Naive thymus-derived CD8-positive, alpha-beta T cell (primary cell): ENCODE results near the gene COL5A1. TPM values are rescaled to one million over a fixed set of nuclear protein-coding genes. Genes with fewer than 3 reads are reported as not detected.
A peak's percentile ranks its signal among the peaks of the same experiment; 100 is the strongest.

Source experiments
- ATAC-seq, 2 donors: fragments of 150-1000 bp; cut with Tn5 transposase in 1 of 2; sonication (Bioruptor Pico), chemical (Tn5 transposase) in 1 of 2; 1 replicate in 1 of 2; 2 replicates in 1 of 2; pipeline ENCODE4 v1.10.0; 2021; ENCODE audit warnings: mild to moderate bottlenecking in 2 of 2, moderate library complexity in 2 of 2
- POLR2A ChIA-PET: fragments of 350-600 bp; sonication (Branson Sonifier 250); formaldehyde crosslinking; loops from one replicate; lab custom pipeline; 2021; ENCODE audit warnings: antibody characterized with exemption; lab: Charles Lee
- DNase-seq, 10 donors: peaks; one replicate each; pipeline versions ENCODE4 v3.0.0 to v3.0.0-alpha.2; 2020 to 2022
- H3K27ac Mint-ChIP-seq, 10 donors: one replicate each; pipeline ENCODE4 v1.8.0; 2020 to 2022; ENCODE audit warnings: mild to moderate bottlenecking in 10 of 10, mixed read lengths in 10 of 10, moderate library complexity in 4 of 10, inconsistent platforms in 1 of 10
- H3K27me3 Mint-ChIP-seq, 5 donors: one replicate each; pipeline ENCODE4 v1.8.0; 2021 to 2022; ENCODE audit warnings: mixed read lengths in 5 of 5
- H3K36me3 Mint-ChIP-seq, 3 donors: one replicate each; pipeline ENCODE4 v1.8.0; 2020 to 2022; ENCODE audit warnings: mixed read lengths in 3 of 3, mild to moderate bottlenecking in 2 of 3, inconsistent platforms in 1 of 3
- H3K4me1 Mint-ChIP-seq, 4 donors: one replicate each; pipeline ENCODE4 v1.8.0; 2021 to 2022; ENCODE audit warnings: mixed read lengths in 4 of 4
- H3K4me3 Mint-ChIP-seq, 10 donors: one replicate each; pipeline ENCODE4 v1.8.0; 2020 to 2022; ENCODE audit warnings: mild to moderate bottlenecking in 10 of 10, mixed read lengths in 10 of 10, moderate library complexity in 6 of 10, inconsistent platforms in 1 of 10
- H3K9me3 Mint-ChIP-seq, 9 donors: one replicate each; pipeline ENCODE4 v1.8.0; 2020 to 2022; ENCODE audit warnings: mixed read lengths in 9 of 9, mild to moderate bottlenecking in 3 of 9, inconsistent platforms in 1 of 9, moderate library complexity in 1 of 9
- polyA plus RNA-seq, 3 donors: library from polyadenylated mRNA; unstranded; fragments of 300-500 nt; fragmentation: Illumina TruSeq; gene quantifications; one replicate each; pipeline ENCODE4 v1.2.3, GENCODE V29; 2021
- total RNA-seq, 8 experiments: library from RNA in 2 of 8; stranded (reverse) in 2 of 8; gene quantifications; one replicate each; pipeline ENCODE4 v1.2.3 and lab custom pipeline; 2021 to 2026

Gene COL5A1
- total and polyA plus RNA-seq, 5 experiments from 2014 or later, result 0.26 TPM; not detected in 4

DNA sequence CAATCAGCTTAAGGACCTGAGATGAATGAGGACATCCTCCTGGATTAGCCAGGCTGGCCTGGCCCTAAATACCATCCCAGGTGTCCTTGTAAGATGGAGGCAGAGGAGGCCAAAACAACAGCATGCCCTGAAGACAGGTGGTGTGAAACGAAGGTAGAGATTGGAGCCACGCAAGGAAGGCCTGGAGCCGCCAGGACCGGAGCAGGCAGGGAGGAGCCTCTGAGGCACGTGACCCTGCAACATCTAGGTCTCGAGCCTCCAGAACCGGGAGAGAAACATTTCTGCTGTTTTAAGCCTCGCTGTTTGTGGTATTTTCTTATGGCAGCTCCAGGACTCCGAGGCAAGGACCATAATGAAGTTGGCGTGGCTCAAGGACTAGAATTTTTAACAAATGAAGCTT is 9.7 kb upstream of the COL5A1 start:
- peaks cover 0 to 4% (median 0%) of the 10 kb centered on the region in 5 donors for H3K27me3 Mint-ChIP-seq
- no peak overlapping the region for H3K4me3 Mint-ChIP-seq
- peak overlapping the region in 1 of 10 donors; percentile 25 for H3K27ac Mint-ChIP-seq
- DNase-seq (no peak), ATAC-seq (no peak)
- POLR2A ChIA-PET, result no interaction called here
- H3K4me1 Mint-ChIP-seq, result peaks cover 0 to 2% (median 0%) of the 10 kb centered on the region in 4 donors
- no peaks in the 10 kb centered on the region for H3K9me3 Mint-ChIP-seq
- H3K36me3 Mint-ChIP-seq, result no peaks in the 10 kb centered on the region

DNA sequence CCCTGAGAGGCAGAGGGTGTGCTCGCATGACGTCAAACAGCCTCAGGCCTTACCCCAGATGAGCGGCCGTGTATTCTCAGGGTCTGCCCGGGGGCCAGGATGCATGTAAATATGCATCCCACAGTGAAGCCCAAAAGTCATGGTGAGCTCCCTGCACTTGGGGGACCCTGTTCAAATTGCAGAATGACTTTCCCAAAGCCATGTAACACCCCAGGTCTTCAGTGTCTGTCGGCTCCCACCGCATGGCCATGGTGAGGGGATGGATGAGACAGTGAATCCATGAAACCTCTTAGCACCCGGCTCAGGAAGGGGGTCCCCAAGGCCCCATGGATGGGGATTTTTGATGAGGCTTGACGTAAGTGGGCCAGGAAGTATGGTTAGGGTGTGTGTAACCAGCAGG is 9.3 kb upstream of the COL5A1 start:
- peak in 1 of 10 donors; percentile 14 for DNase-seq
- peaks cover 0 to 2% (median 0%) of the 10 kb centered on the region in 4 donors for H3K4me1 Mint-ChIP-seq
- H3K36me3 Mint-ChIP-seq, result no peaks in the 10 kb centered on the region
- H3K4me3 Mint-ChIP-seq, result no peak overlapping the region
- POLR2A ChIA-PET, result no interaction called here
- H3K9me3 Mint-ChIP-seq, result no peaks in the 10 kb centered on the region
- ATAC-seq, result no peak
- H3K27me3 Mint-ChIP-seq, result peaks cover 0 to 4% (median 0%) of the 10 kb centered on the region in 5 donors
- H3K27ac Mint-ChIP-seq, result no peak overlapping the region

DNA sequence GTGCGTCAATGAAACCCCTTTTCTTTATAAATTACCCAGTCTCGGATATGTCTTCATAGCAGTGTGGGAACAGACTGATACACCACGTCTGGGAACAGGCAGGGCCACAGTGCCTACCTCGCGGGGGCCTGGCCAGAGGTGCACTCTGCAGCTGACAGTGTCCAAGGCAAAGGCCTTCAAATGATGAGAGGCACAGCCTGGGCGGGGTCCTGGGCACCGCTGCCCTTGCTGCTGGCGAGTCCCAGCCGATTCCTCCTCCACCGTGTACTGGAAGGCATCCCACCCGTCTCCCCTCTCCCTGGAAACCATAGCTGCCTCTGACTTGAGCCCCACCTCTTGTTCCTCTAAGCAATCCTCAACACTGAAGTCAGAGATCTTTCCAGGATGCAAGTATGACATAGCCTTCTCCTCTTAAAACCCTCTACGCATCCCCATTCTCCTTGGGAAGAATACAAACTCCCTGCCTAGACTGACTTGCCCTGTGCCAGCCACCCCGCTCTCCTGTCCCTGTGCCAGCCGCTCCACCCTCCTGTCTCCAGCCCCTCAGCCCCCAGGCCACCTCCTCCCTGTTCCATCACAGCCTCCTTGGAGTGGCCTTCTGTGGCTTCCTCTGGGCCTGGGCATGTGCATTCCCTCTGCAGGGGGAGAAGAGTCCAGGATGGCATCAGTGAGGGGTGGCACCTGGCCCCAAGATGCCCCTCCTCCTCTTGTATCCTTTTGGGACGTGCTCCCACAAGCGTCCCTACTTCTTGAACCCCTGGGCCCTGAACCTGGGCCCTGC is 8.1 kb upstream of the COL5A1 start:
- Mint-ChIP-seq H3K27me3 (peaks cover 0 to 5% (median 2%) of the 10 kb centered on the region in 5 donors), H3K27ac (no peak overlapping the region), H3K9me3 (no peaks in the 10 kb centered on the region), H3K4me3 (no peak overlapping the region), H3K36me3 (no peaks in the 10 kb centered on the region), H3K4me1 (peaks cover 0 to 2% (median 0%) of the 10 kb centered on the region in 4 donors)
- ATAC-seq (no peak), DNase-seq (peak in 1 of 10 donors; percentile 56)
- POLR2A ChIA-PET, result no interaction called here

DNA sequence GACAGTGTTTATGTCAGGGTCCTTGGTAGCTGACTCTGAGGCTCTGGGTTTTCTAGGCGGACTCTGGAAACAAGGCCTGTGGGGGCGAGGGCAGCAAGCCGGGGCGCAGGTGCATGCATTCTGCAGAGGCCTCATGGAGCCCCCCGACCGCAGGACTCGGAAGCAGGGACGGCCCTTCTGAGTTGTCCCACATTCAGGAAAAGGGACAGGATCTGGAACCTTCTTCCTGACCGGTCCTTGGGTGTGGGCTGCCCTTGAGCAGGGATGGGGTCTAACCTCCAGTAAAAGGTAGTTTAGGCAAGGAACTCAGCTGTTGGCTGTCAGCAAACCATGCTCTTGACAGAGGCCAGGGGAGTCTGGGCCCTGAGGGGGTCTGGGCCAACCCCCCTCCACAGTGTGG is 7.4 kb upstream of the COL5A1 start:
- no peaks in the 10 kb centered on the region for H3K9me3 Mint-ChIP-seq
- peaks cover 0 to 2% (median 0%) of the 10 kb centered on the region in 4 donors for H3K4me1 Mint-ChIP-seq
- POLR2A ChIA-PET, result no interaction called here
- H3K4me3 Mint-ChIP-seq, result no peak overlapping the region
- no peaks in the 10 kb centered on the region for H3K36me3 Mint-ChIP-seq
- peaks cover 0 to 11% (median 8%) of the 10 kb centered on the region in 5 donors for H3K27me3 Mint-ChIP-seq
- ATAC-seq, result no peak
- H3K27ac Mint-ChIP-seq, result no peak overlapping the region
- peak in 1 of 10 donors; percentile 24 for DNase-seq

DNA sequence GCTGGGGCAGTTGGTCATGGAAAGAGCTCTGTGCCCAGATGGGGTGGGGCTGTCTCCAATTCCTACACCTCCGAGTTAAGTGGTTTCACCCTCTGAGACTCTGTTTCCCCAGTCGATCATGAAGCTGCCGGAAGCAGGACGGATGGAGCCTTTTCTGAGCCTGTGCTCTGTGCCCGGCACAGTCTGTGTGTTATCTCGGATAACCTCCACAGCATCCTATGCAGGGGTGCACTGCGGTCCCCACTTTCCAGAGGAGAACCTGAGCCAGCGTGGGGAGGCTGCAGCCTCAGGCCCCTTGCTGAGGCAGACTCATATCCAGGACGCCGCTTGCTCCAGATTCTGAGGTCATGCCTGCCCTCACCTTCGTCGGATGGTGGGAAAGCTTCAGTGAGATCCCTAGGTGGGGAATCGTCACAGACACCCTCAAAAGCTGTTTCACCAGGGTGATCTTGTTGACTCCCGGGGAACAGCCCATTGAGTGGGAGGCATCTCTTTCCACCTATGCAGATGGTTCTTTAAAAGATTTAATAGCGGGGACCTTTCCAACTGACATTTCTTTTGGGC is 6.9 kb upstream of the COL5A1 start:
- peaks cover 0 to 2% (median 0%) of the 10 kb centered on the region in 4 donors for H3K4me1 Mint-ChIP-seq
- peaks cover 0 to 12% (median 11%) of the 10 kb centered on the region in 5 donors for H3K27me3 Mint-ChIP-seq
- H3K9me3 Mint-ChIP-seq, result no peaks in the 10 kb centered on the region
- H3K27ac Mint-ChIP-seq, result no peak overlapping the region
- DNase-seq, result peak in 1 of 10 donors; percentile 27
- POLR2A ChIA-PET, result no interaction called here
- no peak for ATAC-seq
- no peak overlapping the region for H3K4me3 Mint-ChIP-seq
- no peaks in the 10 kb centered on the region for H3K36me3 Mint-ChIP-seq

DNA sequence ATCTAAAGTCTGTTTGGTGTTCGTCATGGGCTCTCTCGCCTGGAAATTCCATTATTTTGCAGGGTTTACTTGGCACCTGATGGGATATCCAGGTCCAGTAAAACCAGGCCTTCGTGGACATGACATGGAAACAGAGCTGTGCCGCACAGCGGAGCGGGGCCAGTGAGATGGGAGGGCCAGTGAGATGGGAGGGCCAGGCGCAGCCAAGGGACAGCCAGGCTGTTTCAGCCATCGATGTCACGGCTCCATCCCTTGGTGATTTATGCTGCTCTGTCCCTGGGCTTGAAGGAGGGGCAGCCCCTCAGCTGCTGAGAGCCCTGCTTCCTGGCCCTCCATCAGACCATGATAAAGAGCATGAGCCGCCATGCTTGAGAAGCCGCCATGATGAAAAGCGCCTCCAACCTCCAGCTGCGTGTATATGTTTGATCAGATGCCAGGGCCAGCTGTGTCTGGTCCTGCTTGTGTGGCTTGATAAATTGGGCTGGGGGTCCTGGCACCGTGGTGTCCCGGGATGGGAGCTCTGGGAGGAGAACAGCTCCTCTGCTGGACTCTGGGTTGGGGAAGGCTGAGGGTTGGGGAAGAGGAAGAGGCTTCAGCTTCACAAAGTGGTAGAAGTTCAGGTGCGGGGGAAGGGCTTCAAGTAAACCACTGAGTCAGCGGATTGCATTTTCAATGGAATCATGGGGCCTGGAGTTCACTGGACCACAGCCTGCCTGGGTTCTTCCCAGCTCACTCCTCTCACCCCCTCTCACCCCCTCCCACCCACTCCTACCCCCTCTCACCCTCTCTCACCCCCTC is 6.1 kb upstream of the COL5A1 start:
- H3K9me3 Mint-ChIP-seq, result no peaks in the 10 kb centered on the region
- no peak overlapping the region for H3K27ac Mint-ChIP-seq
- H3K36me3 Mint-ChIP-seq, result no peaks in the 10 kb centered on the region
- peak in 1 of 10 donors; percentile 41 for DNase-seq
- POLR2A ChIA-PET, result no interaction called here
- peaks cover 3 to 19% (median 12%) of the 10 kb centered on the region in 5 donors for H3K27me3 Mint-ChIP-seq
- no peak overlapping the region for H3K4me3 Mint-ChIP-seq
- H3K4me1 Mint-ChIP-seq, result peaks cover 0 to 2% (median 0%) of the 10 kb centered on the region in 4 donors
- no peak for ATAC-seq

GRCh38 chr9:134636149-134636507 is 5.5 kb upstream of the COL5A1 start:
- DNase-seq (peak in 1 of 10 donors; percentile 26), ATAC-seq (no peak)
- Mint-ChIP-seq H3K4me1 (peaks cover 0 to 2% (median 0%) of the 10 kb centered on the region in 4 donors), H3K4me3 (no peak overlapping the region), H3K27ac (peak overlapping the region in 1 of 10 donors; percentile 46), H3K27me3 (peaks cover 3 to 22% (median 12%) of the 10 kb centered on the region in 5 donors), H3K9me3 (no peaks in the 10 kb centered on the region), H3K36me3 (no peaks in the 10 kb centered on the region)
- POLR2A ChIA-PET, result no interaction called here

- no peak overlapping the region for H3K27ac Mint-ChIP-seq
- peaks cover 0 to 2% (median 0%) of the 10 kb centered on the region in 4 donors for H3K4me1 Mint-ChIP-seq
- peaks cover 3 to 25% (median 12%) of the 10 kb centered on the region in 5 donors for H3K27me3 Mint-ChIP-seq
- DNase-seq (peak in 1 of 10 donors; percentile 41), ATAC-seq (no peak)
- no peaks in the 10 kb centered on the region for H3K9me3 Mint-ChIP-seq
- H3K4me3 Mint-ChIP-seq, result no peak overlapping the region
- POLR2A ChIA-PET, result no interaction called here
- H3K36me3 Mint-ChIP-seq, result no peaks in the 10 kb centered on the region
These were observed 4.4 kb upstream of the COL5A1 start for GRCh38 chr9:134637241-134637640.

DNA sequence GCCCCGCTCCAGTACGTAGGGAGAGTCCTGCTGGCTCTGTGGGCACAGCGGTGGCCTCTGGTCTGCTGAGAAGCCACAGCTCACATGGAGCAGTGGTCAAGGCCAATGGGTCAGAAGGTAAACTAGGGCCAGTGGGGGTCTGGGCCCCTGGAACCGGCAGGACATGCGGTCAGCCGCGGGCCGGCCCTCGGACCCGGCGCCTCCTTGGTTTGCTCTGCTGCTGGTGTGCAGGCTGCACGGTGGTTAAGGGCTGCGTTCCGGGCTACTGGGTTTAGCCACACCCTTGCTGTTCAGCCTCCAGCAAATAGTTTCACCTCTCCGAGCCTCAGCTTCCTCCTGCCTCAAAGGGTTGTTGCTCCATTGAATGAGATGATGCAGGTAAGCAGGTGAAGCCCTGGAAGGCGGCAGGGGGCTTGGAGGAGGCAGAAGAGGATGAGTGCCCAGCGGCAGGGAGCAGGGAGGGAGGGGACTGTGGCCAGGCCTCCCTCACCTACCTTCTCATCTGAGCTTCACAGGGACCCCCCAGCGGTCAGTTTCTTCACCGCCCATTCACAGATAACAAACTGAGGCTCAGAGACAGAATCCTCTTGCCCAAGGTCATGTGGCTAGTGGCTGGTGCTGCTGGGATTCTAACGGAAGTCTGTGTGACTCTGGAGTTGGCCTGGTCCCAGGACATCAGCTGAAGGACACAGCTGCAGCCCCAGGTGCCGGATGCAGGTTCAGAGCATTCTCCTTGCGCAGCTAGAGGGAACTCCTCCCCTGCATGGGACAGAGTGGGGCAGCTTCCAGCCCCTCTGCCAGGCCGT is 3.7 kb upstream of the COL5A1 start:
- Mint-ChIP-seq H3K36me3 (no peaks in the 10 kb centered on the region), H3K27ac (no peak overlapping the region), H3K27me3 (peaks cover 3 to 29% (median 15%) of the 10 kb centered on the region in 5 donors), H3K4me3 (no peak overlapping the region), H3K9me3 (no peaks in the 10 kb centered on the region), H3K4me1 (peaks cover 0 to 2% (median under 1%) of the 10 kb centered on the region in 4 donors)
- peak in 1 of 10 donors; percentile 49 for DNase-seq
- POLR2A ChIA-PET, result no interaction called here
- ATAC-seq, result no peak

DNA sequence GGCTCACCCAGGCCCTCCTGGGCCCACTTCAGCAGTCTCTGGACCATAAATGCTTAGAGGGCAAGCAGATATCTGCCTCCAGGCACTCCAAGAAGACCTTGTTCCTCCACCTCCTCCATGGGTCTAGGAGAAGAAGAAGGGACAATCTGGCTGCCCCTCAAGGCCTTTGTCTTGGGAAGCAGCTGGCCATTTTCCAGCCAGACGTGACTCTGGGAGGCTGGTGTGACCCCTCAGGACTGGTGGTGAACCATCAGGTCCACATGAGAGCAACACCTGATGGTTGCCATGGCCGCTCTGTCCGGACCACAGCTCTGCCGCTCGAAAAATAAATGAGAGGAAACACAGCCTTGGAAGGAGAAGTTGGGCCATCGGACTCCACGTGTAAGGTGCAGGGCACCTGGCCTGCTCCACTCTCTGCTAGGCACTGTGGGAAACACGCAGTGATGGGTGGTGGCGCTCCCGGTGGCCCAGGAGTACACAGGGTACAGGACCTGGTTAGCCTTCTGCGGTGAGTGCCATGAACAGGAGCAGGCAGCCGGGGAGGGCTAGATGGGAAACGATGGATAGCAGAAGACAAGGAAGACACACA is 3.0 kb upstream of the COL5A1 start:
- Mint-ChIP-seq H3K9me3 (no peaks in the 10 kb centered on the region), H3K27me3 (peaks cover 3 to 33% (median 22%) of the 10 kb centered on the region in 5 donors), H3K27ac (no peak overlapping the region), H3K4me1 (peaks cover 0 to 2% (median under 1%) of the 10 kb centered on the region in 4 donors), H3K4me3 (no peak overlapping the region), H3K36me3 (no peaks in the 10 kb centered on the region)
- ATAC-seq (no peak), DNase-seq (peak in 1 of 10 donors; percentile 45)
- POLR2A ChIA-PET, result no interaction called here

- peak overlapping the region in 7 of 10 donors; percentile 15 to 66 (median 39) for H3K4me3 Mint-ChIP-seq
- no peak overlapping the region for H3K27ac Mint-ChIP-seq
- H3K27me3 Mint-ChIP-seq, result peaks cover 3 to 39% (median 26%) of the 10 kb centered on the region in 5 donors
- H3K4me1 Mint-ChIP-seq, result peaks cover 0 to 2% (median under 1%) of the 10 kb centered on the region in 4 donors
- H3K9me3 Mint-ChIP-seq, result no peaks in the 10 kb centered on the region
- DNase-seq (no peak), ATAC-seq (no peak)
- POLR2A ChIA-PET, result no interaction called here
- no peaks in the 10 kb centered on the region for H3K36me3 Mint-ChIP-seq
These were observed 1.6 kb upstream of the COL5A1 start for GRCh38 chr9:134639994-134640393.
